Loucy (cell line): Measurements from ENCODE around the gene TRHDE.

Source experiments
- CTCF ChIP-seq: fragments of 200-600 bp; sonication (generic); conservative IDR thresholded peaks from 2 replicates; pipeline ENCODE4 v1.5.1; 2014; ENCODE audit warnings: mild to moderate bottlenecking, antibody characterized with exemption, low read length
- EZH2phosphoT487 ChIP-seq: fragments of 200-600 bp; IDR thresholded peaks from 2 replicates; pipeline ENCODE4 v1.6.1; 2018; ENCODE audit warnings: antibody characterized with exemption, mild to moderate bottlenecking, moderate library complexity, borderline replicate concordance

- TF ChIP-seq CTCF (peak; percentile 17; the same call in 1 of the 2 replicates), EZH2phosphoT487 (no peak)
Observed at GRCh38 chr12:72267974-72268373, 4.2 kb upstream of the TRHDE start.
